Measurements from ENCODE around the gene BUD13. TPM values are rescaled to one million over a fixed set of nuclear protein-coding genes. Genes with fewer than 3 reads are reported as not detected.

The BUD13 gene
- total and polyA plus RNA-seq, 10 of the 15 experiments (the other 5 are each of a cell fraction or from before 2014, with no cell fraction given), result 10.9 to 36.5 (median 24.7) TPM

DNA sequence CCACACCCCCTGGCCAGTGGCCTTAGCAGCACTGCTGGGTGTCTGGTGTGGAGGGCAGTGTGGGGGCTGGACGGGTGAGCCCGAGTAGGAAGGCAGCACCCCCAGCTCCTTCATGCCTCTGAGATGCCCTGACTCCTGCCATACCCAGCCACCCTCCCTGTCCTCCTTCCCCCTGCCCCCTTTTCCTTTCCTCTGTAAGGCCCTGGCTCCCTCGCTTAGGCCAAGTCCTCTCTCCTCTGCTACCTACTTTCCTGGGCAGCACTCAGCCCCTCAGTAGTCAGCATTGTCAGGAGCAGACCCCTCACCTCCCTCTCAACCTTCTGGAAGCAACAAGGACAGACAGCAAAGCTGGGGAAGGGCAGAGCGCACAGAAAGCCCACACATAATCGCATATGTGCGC, 48.0 kb downstream of the BUD13 start (continued):
- TF ChIP-seq, protein P1, sequence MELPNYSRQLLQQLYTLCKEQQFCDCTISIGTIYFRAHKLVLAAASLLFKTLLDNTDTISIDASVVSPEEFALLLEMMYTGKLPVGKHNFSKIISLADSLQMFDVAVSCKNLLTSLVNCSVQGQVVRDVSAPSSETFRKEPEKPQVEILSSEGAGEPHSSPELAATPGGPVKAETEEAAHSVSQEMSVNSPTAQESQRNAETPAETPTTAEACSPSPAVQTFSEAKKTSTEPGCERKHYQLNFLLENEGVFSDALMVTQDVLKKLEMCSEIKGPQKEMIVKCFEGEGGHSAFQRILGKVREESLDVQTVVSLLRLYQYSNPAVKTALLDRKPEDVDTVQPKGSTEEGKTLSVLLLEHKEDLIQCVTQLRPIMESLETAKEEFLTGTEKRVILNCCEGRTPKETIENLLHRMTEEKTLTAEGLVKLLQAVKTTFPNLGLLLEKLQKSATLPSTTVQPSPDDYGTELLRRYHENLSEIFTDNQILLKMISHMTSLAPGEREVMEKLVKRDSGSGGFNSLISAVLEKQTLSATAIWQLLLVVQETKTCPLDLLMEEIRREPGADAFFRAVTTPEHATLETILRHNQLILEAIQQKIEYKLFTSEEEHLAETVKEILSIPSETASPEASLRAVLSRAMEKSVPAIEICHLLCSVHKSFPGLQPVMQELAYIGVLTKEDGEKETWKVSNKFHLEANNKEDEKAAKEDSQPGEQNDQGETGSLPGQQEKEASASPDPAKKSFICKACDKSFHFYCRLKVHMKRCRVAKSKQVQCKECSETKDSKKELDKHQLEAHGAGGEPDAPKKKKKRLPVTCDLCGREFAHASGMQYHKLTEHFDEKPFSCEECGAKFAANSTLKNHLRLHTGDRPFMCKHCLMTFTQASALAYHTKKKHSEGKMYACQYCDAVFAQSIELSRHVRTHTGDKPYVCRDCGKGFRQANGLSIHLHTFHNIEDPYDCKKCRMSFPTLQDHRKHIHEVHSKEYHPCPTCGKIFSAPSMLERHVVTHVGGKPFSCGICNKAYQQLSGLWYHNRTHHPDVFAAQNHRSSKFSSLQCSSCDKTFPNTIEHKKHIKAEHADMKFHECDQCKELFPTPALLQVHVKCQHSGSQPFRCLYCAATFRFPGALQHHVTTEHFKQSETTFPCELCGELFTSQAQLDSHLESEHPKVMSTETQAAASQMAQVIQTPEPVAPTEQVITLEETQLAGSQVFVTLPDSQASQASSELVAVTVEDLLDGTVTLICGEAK (IDR thresholded peaks at IDR 0.05; ENCODE audit: borderline replicate concordance), result no peak
- no peak for TF ChIP-seq SRF (IDR thresholded peaks at IDR 0.05; ENCODE audit: low read depth in 2 of 2, low read length in 2 of 2)
- no peak for TF ChIP-seq SREBF1 (IDR thresholded peaks at IDR 0.05; ENCODE audit: low read length)
- TF ChIP-seq ESRRA (IDR thresholded peaks at IDR 0.05; ENCODE audit: low read length), result no peak
- TF ChIP-seq SMC3 (IDR thresholded peaks at IDR 0.05; ENCODE audit: borderline replicate concordance, low read length), result no peak
- TF ChIP-seq PAX8 (IDR thresholded peaks at IDR 0.05), result no peak
- TF ChIP-seq ETV6 (conservative IDR thresholded peaks at IDR 0.05 in 1 of 2, IDR thresholded peaks at IDR 0.05 in 1 of 2; ENCODE audit: borderline replicate concordance in 1 of 2, low read depth in 1 of 2), result no peak
- no peak for TF ChIP-seq CBX5 (IDR thresholded peaks at IDR 0.05; ENCODE audit: low read depth)

DNA sequence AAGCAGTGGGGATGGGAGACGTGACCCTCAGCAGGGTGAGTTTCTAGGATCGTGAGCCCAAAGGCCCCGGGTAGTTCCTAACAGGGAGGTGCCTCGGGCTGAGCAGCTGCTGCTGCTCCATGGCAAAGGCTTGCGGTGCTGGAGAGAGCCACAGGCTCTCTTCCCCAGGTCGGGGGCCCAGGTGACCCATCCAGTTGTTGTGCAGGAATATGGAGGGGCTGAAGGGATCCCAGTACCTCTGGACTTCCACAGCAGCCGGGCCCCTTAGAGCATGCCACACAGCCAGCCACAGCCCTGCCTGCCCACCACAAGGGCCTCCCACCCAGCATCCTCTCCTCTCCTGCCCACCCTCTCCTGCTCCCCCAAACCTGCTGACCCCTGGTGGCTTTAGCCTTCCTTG, 49.3 kb downstream of the BUD13 start:
- BruUV-seq (replicated peaks), result no TSS peak
- 7% methylated on average over 7 of the region's 7 CpGs for WGBS (ENCODE audit: insufficient coverage, insufficient replicate concordance, low lambda C conversion rate, missing lambda C conversion rate)
- DNase-seq (ENCODE audit: low read depth, low spot score), result no peak
- POLR2A ChIA-PET, result no interaction called here
- CTCF ChIA-PET, result interaction anchor here (1.5 kb wide), 1 partner anchor 9 kb away, joined by 4 read pairs; no protein-coding TSS in a partner anchor
- RAD21 ChIA-PET (ENCODE audit: unreplicated experiment), result no interaction called here
- SMC1A ChIA-PET (ENCODE audit: uncharacterized antibody, unreplicated experiment), result no interaction called here
- no peaks in the 10 kb centered on the region for H3K9me3 ChIP-seq (replicated peaks; ENCODE audit: control insufficient read depth, insufficient read depth, low read length)
- H2AFZ ChIP-seq (ENCODE audit: control insufficient read depth, low read depth, low read length), result no peak overlapping the region
- H3K27ac ChIP-seq (ENCODE audit: control insufficient read depth, insufficient read depth), result no peak overlapping the region
- peaks cover 0 to 3% of the 10 kb centered on the region in 2 experiments for H3K27me3 ChIP-seq (replicated peaks in 1 of 2; ENCODE audit: control insufficient read depth in 2 of 2, insufficient read depth in 2 of 2, low read length in 1 of 2)
- no peak overlapping the region for H3K4me2 ChIP-seq (ENCODE audit: control insufficient read depth, insufficient read depth)
- no peak overlapping the region for H3K9ac ChIP-seq (ENCODE audit: control insufficient read depth, insufficient read depth, low read length)
- no peak for FAIRE-seq
- no peak for ATAC-seq
- H3K36me3 ChIP-seq (ENCODE audit: control insufficient read depth in 2 of 2, insufficient read depth in 2 of 2, low read length in 1 of 2), result no peaks in the 10 kb centered on the region
- H4K20me1 ChIP-seq (ENCODE audit: control insufficient read depth, insufficient read depth), result no peaks in the 10 kb centered on the region
- in situ Hi-C loops (cut with MboI) (no loop called here), intact Hi-C loops (cut with micrococcal nuclease; ENCODE audit: unreplicated experiment) (no loop called here)
- TF ChIP-seq NFYB (IDR thresholded peaks at IDR 0.05; ENCODE audit: insufficient read depth, low read depth, low read length), result no peak
- TF ChIP-seq STAT3 (IDR thresholded peaks at IDR 0.05; ENCODE audit: low read depth, low read length), result no peak
- TF ChIP-seq, protein P2, sequence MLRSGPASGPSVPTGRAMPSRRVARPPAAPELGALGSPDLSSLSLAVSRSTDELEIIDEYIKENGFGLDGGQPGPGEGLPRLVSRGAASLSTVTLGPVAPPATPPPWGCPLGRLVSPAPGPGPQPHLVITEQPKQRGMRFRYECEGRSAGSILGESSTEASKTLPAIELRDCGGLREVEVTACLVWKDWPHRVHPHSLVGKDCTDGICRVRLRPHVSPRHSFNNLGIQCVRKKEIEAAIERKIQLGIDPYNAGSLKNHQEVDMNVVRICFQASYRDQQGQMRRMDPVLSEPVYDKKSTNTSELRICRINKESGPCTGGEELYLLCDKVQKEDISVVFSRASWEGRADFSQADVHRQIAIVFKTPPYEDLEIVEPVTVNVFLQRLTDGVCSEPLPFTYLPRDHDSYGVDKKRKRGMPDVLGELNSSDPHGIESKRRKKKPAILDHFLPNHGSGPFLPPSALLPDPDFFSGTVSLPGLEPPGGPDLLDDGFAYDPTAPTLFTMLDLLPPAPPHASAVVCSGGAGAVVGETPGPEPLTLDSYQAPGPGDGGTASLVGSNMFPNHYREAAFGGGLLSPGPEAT (IDR thresholded peaks at IDR 0.05; ENCODE audit: low read depth), result no peak
- TF ChIP-seq RB1 (IDR thresholded peaks at IDR 0.05; ENCODE audit: borderline replicate concordance), result no peak
- TF ChIP-seq, protein P3, sequence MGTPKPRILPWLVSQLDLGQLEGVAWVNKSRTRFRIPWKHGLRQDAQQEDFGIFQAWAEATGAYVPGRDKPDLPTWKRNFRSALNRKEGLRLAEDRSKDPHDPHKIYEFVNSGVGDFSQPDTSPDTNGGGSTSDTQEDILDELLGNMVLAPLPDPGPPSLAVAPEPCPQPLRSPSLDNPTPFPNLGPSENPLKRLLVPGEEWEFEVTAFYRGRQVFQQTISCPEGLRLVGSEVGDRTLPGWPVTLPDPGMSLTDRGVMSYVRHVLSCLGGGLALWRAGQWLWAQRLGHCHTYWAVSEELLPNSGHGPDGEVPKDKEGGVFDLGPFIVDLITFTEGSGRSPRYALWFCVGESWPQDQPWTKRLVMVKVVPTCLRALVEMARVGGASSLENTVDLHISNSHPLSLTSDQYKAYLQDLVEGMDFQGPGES (IDR thresholded peaks at IDR 0.05), result no peak
- TF ChIP-seq ETV6 (conservative IDR thresholded peaks at IDR 0.05 in 1 of 2, IDR thresholded peaks at IDR 0.05 in 1 of 2; ENCODE audit: borderline replicate concordance in 1 of 2, low read depth in 1 of 2), result no peak
- no peak for TF ChIP-seq ESRRA (IDR thresholded peaks at IDR 0.05; ENCODE audit: low read length)
- TF ChIP-seq KDM1A (IDR thresholded peaks at IDR 0.05; ENCODE audit: borderline replicate concordance), result no peak
- no peak for TF ChIP-seq LARP7 (IDR thresholded peaks at IDR 0.05)
- no peak for TF ChIP-seq ZNF24 (IDR thresholded peaks at IDR 0.05)
- no peak overlapping the region for H3K4me3 ChIP-seq
- H3K79me2 ChIP-seq (ENCODE audit: control insufficient read depth, insufficient read depth, low read length), result no peaks in the 10 kb centered on the region
- no peaks in the 10 kb centered on the region for H3K4me1 ChIP-seq (ENCODE audit: control insufficient read depth, insufficient read depth, low read length)
